ENCODE data around the gene NUP210L. TPM values are rescaled to one million over a fixed set of nuclear protein-coding genes. Genes with fewer than 3 reads are reported as not detected.
"Not testable (repeated sequence)": the region's sequence is repeated elsewhere in the genome, so short reads cannot be mapped to it uniquely, and the experiment has no call there.

The NUP210L gene
- total RNA-seq, 1 donor from 2014 or later, result 0.04 TPM

DNA sequence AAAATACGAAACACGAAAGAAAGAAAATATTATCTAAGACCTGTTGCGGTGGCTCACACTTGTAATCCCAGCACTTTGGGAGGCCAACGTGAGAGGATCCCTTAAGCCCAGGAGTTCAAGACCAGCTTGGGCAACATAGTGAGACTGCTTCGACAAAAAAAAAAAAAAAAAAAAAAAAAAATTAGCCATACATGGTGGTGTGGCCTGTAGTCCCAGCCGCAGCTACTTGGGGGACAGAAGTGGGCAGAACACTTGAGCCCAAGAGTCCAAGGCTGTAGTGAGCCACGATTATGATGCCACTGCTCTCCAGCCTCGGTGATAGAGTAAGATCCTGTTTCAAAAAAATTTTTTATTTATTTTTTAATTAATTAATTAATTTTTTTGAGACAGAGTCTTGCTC lies 167.3 kb downstream of the NUP210L start:
- no peaks in the 10 kb centered on the region for H3K9me3 Mint-ChIP-seq
- TF ChIP-seq CTCF (IDR thresholded peaks at IDR 0.05; ENCODE audit: unreplicated experiment), result no peak
- H3K27me3 Mint-ChIP-seq (ENCODE audit: low read depth), result no peaks in the 10 kb centered on the region
- no peak overlapping the region for H3K4me3 Mint-ChIP-seq
- peaks cover 19% of the 10 kb centered on the region for H3K36me3 Mint-ChIP-seq
- peaks cover 44% of the 10 kb centered on the region for H3K4me1 Mint-ChIP-seq
- DNase-seq (ENCODE audit: low spot score in 2 of 2, unreplicated experiment in 2 of 2), result no peak
- no peak overlapping the region for H3K27ac Mint-ChIP-seq

- peaks cover 9% of the 10 kb centered on the region for H3K36me3 Mint-ChIP-seq
- H3K9me3 Mint-ChIP-seq, result no peaks in the 10 kb centered on the region
- TF ChIP-seq CTCF (IDR thresholded peaks at IDR 0.05; ENCODE audit: unreplicated experiment), result no peak
- peaks cover 31% of the 10 kb centered on the region for H3K4me1 Mint-ChIP-seq
- peak; percentile 40 to 74 for DNase-seq (ENCODE audit: low spot score in 2 of 2, unreplicated experiment in 2 of 2)
- peak within 1 kb of the TSS; percentile 95 for H3K4me3 Mint-ChIP-seq
- H3K27me3 Mint-ChIP-seq (ENCODE audit: low read depth), result no peaks in the 10 kb centered on the region
- H3K27ac Mint-ChIP-seq, result peak within 1 kb of the TSS; percentile 95
Observed at GRCh38 chr1:153985941-153986761, 168.7 kb downstream of the NUP210L start, which contains the start of gene RAB13. Gene RAB13 (minus strand): TSS chr1:153986339. CDS start chr1:153986236, 103 bp downstream.

- peak in 1 of 2 experiments; percentile 41 for DNase-seq (ENCODE audit: low spot score in 2 of 2, unreplicated experiment in 2 of 2)
- no peak for TF ChIP-seq CTCF (IDR thresholded peaks at IDR 0.05; ENCODE audit: unreplicated experiment)
- Mint-ChIP-seq H3K27me3 (ENCODE audit: low read depth) (no peaks in the 10 kb centered on the region), H3K4me1 (peaks cover 26% of the 10 kb centered on the region), H3K9me3 (no peaks in the 10 kb centered on the region), H3K4me3 (peak overlapping the region; percentile 95), H3K27ac (peak overlapping the region; percentile 95), H3K36me3 (peaks cover 8% of the 10 kb centered on the region)
Observed at GRCh38 chr1:153985341-153985912, 169.4 kb downstream of the NUP210L start.

GRCh38 chr1:153984123-153984894 lies 170.6 kb downstream of the NUP210L start:
- no peak for TF ChIP-seq CTCF (IDR thresholded peaks at IDR 0.05; ENCODE audit: unreplicated experiment)
- Mint-ChIP-seq H3K9me3 (no peaks in the 10 kb centered on the region), H3K36me3 (peaks cover 8% of the 10 kb centered on the region), H3K4me3 (peak overlapping the region; percentile 95), H3K4me1 (peaks cover 24% of the 10 kb centered on the region), H3K27ac (peak overlapping the region; percentile 36), H3K27me3 (ENCODE audit: low read depth) (no peaks in the 10 kb centered on the region)
- DNase-seq (ENCODE audit: low spot score in 2 of 2, unreplicated experiment in 2 of 2), result no peak

DNA sequence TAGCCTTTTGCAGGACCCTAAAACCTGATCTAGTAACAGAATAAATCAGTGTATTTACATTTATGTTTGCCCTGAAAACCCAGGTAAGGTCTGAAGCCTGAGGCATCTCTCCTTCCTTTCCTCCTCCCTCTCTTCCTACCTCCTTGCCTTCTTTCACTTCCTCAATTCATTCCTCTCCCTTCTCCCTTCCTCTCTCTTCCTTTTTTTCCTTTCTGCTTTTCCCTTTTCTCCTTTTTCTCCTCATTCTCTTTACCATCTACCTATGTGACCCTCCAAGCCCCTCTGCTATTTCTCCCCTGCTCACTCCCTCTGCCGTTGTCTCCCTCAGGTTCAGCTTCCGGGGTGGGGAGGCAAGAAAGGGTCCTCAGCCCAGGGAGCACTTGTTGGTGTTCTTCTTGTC lies 173.1 kb downstream of the NUP210L start:
- H3K4me3 Mint-ChIP-seq; H3K27ac Mint-ChIP-seq; DNase-seq (ENCODE audit: low spot score in 2 of 2, unreplicated experiment in 2 of 2); H3K27me3 Mint-ChIP-seq (ENCODE audit: low read depth); H3K36me3 Mint-ChIP-seq; H3K9me3 Mint-ChIP-seq: not testable (repeated sequence)
- H3K4me1 Mint-ChIP-seq, result peaks cover 37% of the 10 kb centered on the region

- Mint-ChIP-seq H3K4me1 (peaks cover 28% of the 10 kb centered on the region), H3K4me3 (peak overlapping the region; percentile 97), H3K36me3 (peaks cover 16% of the 10 kb centered on the region), H3K27ac (peak overlapping the region; percentile 97)
- H3K9me3 Mint-ChIP-seq; DNase-seq (ENCODE audit: low spot score in 2 of 2, unreplicated experiment in 2 of 2); H3K27me3 Mint-ChIP-seq (ENCODE audit: low read depth): not testable (repeated sequence)
Observed at GRCh38 chr1:153979091-153979490, 175.8 kb downstream of the NUP210L start.

All from mesothelial cell of epicardium (in vitro differentiated cells).